Stimulated activated CD4-positive, alpha-beta T cell treated with anti-CD3 and anti-CD28 coated beads, TNF-alpha, amount 100 ng/mL, for 4 hours (primary cell): ENCODE data around the gene SLIT1.

Experiments
- DNase-seq, 3 experiments: peaks; one replicate each; pipeline ENCODE4 v3.0.0-alpha.2; 2020; ENCODE audit warnings: low read depth in 3 of 3

Gene SLIT1

DNA sequence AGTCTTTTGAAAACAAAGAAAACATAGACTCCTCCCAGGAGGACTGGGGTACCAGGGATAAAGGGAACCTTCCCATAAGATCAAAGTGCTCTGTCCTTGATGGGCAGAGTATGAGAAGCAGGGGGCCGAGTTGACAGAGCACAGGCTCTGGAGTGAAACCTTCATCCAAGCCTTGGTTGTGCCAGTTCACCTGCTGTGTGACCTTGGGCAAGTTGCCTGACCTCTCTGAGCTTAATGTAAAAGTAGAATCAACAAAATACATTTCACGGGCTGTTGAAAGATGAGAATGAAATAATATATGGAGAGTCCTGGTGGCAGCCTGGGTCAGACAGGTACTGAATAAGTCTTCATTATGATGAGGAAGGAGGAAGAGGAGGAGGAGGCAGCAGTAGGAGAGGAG is 69.9 kb downstream of the SLIT1 start:
- no peak for DNase-seq

DNA sequence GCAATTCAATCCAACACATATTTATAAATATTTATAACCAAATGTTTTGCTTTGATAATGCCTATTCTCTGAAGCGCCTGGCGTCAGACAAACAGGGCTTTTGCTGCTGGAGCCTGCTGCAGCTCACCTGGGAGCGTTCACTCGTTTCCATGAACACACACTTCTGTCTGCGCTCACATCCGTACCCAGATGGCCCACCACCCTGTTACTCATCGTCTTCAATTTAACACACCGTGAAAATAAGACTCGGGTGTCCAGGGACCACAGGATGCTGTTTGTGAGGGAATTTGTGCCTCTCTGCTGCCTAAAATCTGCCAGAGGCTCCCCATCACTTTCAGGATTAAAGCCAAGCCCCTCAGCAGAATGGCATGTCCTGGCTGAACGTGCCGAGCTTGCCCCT is 74.1 kb downstream of the SLIT1 start:
- no peak for DNase-seq

GRCh38 chr10:97109547-97109946 is 76.2 kb downstream of the SLIT1 start:
- DNase-seq: no peak

GRCh38 chr10:97107551-97107950 is 78.2 kb downstream of the SLIT1 start:
- no peak for DNase-seq

- DNase-seq: no peak
Measured at GRCh38 chr10:97106207-97106606, 79.6 kb downstream of the SLIT1 start.

DNA sequence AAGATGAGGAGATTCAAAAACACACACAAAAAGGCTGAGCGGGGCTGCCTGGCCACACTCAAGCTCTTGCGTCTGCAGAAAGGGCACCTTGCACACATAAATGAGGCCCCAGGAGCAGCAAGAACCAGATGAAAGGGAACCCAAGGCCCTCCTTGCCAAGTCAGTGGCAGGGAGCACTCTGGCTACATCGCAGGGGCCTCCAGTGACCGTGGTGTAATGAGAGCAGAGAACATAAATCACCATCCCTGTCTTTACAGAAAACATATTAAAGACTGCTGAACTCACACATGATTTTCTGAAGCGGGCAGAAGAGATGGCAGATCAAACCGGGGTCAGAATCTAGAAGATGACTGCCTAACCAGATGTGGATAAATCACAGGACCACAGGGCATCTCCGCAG is 80.5 kb downstream of the SLIT1 start:
- no peak for DNase-seq

DNA sequence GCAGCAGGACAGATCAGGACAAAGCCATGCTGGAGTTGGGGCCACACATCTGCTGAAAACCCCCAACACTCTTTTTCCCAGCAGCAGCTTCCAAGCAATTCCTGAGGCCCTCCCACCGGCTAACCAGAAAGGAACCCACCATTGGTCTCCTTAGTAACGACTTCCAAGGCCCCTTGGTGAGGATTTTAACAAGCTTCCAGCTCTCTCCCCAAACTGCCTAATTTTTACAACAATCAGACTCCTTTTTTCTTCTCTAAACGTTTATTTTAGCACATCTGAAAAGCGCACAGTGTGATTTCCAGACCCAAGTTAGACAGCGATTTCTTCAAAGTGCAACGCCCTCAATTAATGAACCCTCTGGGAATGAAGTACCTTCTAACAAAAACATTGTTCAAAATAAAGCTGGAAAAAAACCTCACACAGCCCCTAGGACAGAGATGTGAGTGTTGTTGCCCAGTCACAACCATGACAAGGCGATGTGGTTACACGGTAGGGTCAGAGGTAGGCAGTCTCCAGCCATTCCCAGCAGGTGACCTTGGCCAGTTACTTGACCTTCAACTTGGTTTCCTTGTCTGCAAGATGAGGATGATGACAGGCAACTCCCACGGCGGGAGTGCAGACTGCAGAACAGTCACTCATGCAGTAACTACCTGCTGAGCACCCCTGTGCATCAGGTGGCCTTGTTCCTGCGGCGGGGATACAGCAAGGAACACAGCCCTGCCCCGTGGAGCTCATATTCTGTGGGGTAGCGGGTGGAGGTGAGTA is 82.3 kb downstream of the SLIT1 start:
- DNase-seq: no peak

- no peak for DNase-seq
Measured at GRCh38 chr10:97102441-97102840, 83.3 kb downstream of the SLIT1 start.

GRCh38 chr10:97101166-97101940 is 84.4 kb downstream of the SLIT1 start:
- DNase-seq: no peak

DNA sequence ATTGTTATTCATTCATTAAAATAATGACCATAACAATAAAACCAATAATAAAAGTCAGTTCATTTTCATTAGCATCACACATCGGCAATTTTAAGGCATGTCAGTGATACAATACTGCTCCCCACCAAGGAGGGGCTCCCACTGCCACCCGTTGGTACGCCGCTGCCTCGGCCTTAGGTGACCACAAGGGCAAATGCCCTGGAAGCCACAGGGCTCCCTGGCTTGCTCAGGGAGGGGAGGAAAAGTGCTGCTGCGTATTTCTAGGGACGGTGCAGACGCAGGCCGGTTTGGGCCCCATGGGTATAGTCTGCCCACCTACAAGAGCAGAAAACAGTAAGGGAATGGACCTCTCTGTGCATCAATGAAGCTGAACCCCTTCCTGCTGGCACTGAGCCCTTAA is 85.1 kb downstream of the SLIT1 start:
- DNase-seq: no peak

DNA sequence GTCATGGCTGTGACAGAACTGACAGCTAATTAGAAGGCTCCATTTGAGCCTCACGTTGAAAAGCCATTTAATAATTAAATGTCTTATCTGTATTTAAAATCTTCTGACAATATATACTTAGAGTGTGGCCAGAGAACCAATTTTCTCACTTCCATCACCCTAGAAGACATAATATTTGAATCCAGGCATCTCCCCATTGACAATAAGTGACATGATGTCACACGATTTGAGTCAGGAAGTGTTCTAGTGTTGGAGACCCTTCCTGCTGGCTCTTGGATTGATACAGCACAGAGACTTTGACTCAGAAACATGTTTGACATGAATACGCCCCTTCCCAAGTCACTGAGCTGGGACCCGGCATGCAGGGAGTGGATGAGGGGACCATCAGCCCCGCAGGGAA is 85.9 kb downstream of the SLIT1 start:
- no peak for DNase-seq

DNA sequence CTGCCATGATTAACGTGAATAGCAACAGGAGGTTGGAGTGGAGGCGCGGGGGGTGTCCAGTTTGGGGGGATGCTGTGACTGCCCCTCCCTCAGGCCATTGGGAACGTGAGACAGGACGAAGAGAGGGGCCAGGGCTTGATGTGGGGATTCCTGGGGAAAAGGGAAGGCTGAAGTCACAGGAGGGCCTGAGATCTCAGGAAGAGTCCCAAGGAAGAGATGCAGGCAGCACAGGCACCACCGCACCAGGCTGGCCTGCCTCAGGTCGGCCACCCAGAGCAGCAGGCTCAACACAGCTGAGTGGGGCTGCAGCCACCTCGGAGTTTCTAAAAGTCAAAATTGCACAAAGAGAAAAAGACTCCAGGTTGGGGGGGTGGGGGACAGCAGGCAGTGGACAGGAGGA is 86.7 kb downstream of the SLIT1 start:
- DNase-seq: no peak

DNA sequence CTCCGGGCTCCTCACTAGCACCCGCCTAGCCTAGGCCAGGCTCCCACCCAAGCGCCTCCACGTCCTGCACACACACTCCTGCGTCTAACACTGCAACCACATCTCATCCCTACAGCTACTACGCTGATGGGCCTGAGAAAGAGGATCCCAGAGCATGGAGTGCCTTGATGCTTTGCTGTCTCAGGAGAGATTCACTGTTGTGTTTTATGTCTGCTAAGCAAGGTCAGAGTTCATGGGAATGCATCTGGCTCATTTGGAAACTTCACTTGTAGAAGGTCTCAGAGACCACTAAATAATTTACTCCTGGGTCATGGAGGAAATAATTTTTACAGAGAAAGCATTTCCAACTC is 88.7 kb downstream of the SLIT1 start:
- DNase-seq: no peak

- DNase-seq: no peak
Measured at GRCh38 chr10:97096261-97097083, 89.3 kb downstream of the SLIT1 start.

DNA sequence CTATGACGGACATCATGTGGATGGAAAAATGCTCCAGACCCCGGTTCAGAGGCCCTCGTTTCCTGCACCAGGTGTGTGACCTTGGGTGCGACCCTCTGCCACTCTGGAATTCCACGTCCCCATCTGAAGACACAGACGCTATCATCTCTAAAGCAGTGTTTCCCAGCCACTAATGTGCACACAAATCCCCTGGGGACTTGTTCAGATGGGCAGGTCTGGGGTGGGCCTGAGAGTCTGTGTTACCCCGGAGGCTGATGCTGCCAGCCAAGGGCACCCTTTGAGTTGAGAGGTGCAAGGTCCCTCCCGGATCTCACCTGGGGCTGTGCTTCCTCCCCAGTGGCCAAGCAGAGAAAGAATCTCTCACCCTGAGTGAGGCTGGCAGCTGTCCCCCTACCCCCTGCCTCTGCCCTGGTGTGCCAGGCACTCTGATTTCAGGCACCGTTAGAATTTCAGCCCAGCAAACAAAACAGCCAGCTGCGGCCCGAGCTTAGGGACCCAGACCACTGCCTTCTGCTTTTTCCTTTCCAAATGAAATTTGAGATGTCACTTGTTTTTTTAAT is 90.0 kb downstream of the SLIT1 start:
- no peak for DNase-seq

- DNase-seq: no peak
Measured at GRCh38 chr10:97090644-97091043, 95.1 kb downstream of the SLIT1 start.

DNA sequence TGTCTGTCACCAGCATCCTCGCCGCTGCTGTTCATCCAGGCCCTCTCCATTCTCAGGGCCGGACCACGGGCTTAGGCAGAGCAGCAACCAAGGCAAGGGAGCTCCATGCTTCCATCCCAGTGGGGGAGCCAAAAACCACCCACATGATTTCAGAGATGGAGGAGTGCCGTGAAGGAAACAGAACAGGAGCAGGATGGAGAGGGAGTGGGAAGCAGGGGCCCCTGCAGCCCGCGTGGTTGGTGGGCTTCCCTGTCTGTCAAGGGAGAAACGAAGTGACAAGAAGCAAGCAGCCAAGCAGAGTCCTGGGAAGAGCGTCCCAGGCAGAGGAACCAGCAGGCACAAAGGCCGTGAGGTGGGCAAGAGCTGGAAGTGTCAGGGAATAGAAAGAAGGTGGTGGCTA is 95.7 kb downstream of the SLIT1 start:
- DNase-seq: no peak

DNA sequence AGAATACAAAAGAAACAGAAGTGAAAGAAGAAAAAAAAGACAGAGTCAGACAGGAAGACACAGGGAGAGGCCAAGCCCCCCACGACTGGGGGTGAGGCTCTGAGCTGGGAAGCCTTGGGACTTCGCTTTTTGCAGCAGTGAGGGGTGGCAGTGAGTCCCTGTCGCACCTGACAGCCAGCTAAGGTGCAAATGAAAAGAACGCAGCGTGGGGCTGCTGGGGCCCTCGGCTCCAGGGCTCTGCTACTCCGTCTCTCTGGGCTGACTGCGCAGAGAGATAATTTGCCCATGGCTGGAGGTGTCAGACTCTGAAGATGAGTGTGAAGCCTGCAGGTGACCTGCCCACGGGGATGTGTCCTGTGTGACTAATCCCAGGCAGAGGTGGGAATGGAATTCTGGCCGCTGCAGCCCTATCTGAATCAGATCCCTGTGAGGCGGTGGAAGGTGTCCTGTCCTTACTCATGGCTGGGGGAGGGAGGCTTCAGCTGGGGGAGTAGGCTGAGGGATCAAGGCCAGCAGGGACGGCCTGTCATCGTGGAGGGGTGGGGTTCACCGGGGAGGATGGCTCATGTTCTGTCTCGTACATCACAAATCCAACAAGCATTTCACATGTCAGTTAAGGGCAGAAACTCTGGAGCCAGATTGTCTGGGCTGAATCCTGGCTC is 96.4 kb downstream of the SLIT1 start:
- DNase-seq: no peak

- DNase-seq: no peak
Measured at GRCh38 chr10:97087296-97087695, 98.5 kb downstream of the SLIT1 start.

DNA sequence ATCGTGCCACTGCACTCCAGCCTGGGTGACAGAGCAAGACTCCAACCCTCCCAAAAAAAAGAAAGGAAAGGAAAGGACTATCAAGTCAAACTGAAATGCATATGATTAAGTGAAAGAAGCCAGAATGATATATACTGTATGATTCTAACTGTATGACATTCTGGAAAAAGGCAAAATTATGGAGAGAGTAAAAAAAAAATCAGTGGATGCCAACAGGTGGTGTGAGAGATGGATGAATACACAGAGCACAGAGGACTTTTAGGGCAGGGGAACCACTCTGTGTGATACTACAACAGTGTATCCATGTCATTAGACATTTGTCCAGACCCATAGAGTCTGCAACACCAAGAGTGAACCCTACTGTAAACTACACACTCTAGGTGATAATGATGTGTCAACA is 99.2 kb downstream of the SLIT1 start:
- DNase-seq: no peak

DNA sequence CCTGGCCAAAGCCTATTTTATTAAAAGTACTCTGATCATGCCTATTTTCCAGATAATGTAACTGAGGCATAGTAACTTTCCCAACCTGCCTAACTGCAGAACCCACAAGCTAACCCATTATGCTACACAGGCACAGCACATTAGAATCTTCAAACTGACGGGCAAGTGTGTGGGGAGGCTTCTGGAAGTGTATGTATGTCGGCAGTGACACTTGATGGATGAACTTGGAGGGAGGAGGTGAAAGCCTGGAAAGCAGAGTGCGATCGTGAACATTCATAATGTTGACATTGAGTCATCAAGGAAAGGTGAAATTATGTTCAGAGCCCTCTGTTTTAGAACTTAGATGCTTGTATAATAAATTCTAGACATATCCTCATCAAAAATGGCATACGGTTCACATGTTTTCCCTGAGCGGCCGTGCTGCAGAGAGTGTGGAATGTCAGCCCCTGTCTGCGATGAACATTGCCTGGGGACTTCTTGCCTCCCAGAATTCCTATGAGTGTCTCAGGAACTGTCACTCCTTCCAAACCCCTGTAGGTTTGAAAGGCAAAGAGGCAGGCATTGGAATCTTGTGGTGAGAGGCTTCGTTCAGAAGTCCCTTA is 102.4 kb downstream of the SLIT1 start:
- DNase-seq: no peak
